Skin epidermis (tissue), 12 donors: Measurements from ENCODE around the gene FAM107B.
A peak's percentile ranks its signal among the peaks of the same experiment; 100 is the strongest.
"Not testable (repeated sequence)": the region's sequence is repeated elsewhere in the genome, so short reads cannot be mapped to it uniquely, and the experiment has no call there.

ENCODE experiments used
- H3K27ac ChIP-seq, 21 experiments: fragments of 200-600 bp; sonication (generic) in 11 of 21; one replicate each; pipeline ENCODE4 v1.5.0; 2020; ENCODE audit warnings: mild to moderate bottlenecking in 3 of 21, inconsistent platforms in 2 of 21, moderate library complexity in 2 of 21
- H3K4me3 ChIP-seq, 7 experiments: fragments of 200-600 bp; sonication (generic) in 2 of 7; one replicate each; pipeline ENCODE4 v1.5.0; 2020; ENCODE audit warnings: inconsistent platforms in 2 of 7, mild to moderate bottlenecking in 2 of 7, moderate library complexity in 1 of 7

The FAM107B gene

GRCh38 chr10:14673189-14673861 is 101.4 kb downstream of the FAM107B start:
- H3K27ac ChIP-seq, result peak overlapping the region in 2 of 21 experiments; percentile 17 to 20

GRCh38 chr10:14671386-14671831 is 103.3 kb downstream of the FAM107B start:
- H3K27ac ChIP-seq, result peak overlapping the region in 9 of 21 experiments; percentile 1 to 73 (median 30)

More at GRCh38 chr10:14673189-14673861, 101.4 kb downstream of the FAM107B start:
- no peak overlapping the region for H3K4me3 ChIP-seq

DNA sequence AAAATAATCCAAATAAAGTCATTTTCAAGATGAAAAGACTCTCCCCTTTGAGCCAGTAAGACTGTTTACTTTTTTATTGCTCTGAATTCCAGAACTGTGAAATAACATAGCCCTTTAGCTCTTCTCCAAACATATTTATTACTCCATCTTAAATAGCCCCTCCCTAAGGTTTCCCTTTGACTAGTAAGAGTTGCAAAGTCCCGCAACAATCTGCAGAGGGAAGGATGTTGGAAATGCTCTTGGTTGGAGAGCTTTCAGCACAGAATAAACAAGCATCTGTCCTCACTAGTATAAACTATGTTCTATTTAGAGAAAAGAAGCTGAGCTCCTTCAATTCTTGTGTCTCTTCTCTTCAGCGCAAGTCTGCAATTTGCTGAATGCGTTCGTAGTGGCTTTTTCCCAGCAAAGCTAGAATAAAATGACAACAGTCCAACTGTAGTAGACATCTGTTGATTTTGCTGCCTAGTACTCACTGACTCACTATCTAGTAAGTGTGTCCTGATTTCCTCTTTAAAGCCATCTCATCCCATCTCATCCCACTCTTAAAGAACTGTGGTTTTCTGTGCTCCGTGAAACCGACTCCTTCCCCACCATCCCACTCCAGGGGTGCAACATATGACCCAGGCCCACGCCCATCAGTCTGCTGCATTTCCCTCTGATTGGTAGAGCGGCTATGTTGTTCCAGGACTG is 104.0 kb downstream of the FAM107B start:
- Histone ChIP-seq H3K27ac (peak overlapping the region in 8 of 21 experiments; percentile 1 to 71 (median 24)), H3K4me3 (no peak overlapping the region)

More at GRCh38 chr10:14671386-14671831, 103.3 kb downstream of the FAM107B start:
- no peak overlapping the region for H3K4me3 ChIP-seq

DNA sequence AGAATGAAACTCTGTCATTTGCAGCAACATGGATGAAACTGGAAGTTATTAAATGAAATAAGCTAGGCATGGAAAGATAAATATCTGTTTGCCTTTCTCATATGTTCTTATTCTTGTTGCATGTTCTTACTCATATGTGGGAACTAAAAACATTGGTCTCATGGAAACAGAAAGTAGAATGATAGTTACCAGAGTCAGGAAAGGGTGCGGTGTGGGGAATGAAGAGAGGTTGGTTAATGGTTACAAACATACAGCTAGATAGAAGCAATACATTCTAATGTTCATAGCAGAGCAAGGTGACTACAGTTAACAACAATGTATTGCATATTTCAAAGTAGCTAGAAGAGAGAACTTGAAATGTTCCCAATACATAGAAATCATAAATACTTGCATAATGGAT is 105.1 kb downstream of the FAM107B start:
- no peak overlapping the region for H3K4me3 ChIP-seq
- no peak overlapping the region for H3K27ac ChIP-seq

DNA sequence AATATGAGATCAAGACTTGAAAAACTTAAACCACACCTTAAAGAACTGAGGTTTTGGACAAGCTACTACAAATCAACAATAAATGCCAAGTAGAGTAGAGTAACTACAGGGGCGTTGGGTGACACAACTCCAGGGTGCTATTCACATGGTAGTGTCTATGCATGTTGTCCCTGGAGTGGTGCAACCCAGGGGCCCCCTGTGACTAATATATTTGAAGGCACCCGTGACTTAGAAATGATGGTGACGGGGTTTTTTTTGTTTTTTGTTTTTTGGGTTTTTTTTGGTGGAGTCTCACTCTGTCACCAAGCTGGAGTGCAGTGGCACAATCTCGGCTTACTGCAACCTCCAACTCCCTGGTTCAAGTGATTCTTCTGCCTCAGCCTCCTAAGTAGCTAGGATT is 106.9 kb downstream of the FAM107B start:
- no peak overlapping the region for H3K4me3 ChIP-seq
- no peak overlapping the region for H3K27ac ChIP-seq

- Histone ChIP-seq H3K27ac (no peak overlapping the region), H3K4me3 (no peak overlapping the region)
Observed at GRCh38 chr10:14667280-14667679, 107.4 kb downstream of the FAM107B start.

DNA sequence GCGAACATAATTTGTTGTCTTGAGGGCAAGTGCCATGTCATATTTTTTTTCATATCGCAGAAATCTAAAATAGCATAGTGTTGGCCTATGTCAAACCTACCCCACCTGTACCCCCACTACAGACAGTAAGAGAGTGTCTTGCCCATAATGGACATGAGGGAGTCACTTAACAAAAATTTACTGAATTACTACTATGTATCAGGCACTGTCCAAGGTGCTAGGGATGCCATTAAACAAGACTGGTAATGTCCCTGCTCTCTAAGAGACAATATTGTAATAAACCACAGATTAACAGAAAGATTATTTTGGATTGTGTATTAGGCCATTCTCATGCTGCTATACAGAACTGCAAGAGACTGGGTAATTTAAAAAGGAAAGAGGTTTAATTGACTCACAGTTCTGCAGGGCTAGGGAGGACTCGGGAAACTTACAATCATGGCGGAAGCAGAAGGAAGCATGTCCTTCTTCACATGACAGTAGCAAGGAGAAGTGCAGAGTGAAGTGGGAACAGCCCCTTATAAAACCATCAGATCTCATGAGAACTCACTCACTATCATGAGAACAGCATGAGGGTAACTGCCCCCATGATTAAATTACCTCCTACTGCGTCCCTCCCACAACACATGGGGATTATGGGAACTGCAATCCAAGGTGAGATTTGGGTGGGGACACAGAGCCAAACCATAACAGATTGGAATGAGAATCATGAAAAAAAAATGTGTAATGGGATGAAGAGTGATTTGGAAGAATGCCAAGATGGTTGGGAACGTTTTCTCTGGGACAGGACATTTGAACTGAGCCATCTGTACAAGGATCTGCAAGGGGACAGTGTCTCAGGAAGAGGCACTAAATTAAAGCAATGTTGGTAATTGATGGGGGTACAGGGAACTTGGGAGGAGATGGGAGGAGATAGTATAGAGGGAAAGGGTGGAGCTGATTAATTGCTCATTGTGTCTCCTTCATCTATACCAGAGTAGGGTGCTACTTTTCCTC is 108.5 kb downstream of the FAM107B start:
- Histone ChIP-seq H3K27ac (no peak overlapping the region), H3K4me3 (no peak overlapping the region)

GRCh38 chr10:14665304-14665703 is 109.4 kb downstream of the FAM107B start:
- Histone ChIP-seq H3K4me3 (no peak overlapping the region), H3K27ac (no peak overlapping the region)

GRCh38 chr10:14664345-14664744 is 110.4 kb downstream of the FAM107B start:
- H3K4me3 ChIP-seq, result no peak overlapping the region
- no peak overlapping the region for H3K27ac ChIP-seq

DNA sequence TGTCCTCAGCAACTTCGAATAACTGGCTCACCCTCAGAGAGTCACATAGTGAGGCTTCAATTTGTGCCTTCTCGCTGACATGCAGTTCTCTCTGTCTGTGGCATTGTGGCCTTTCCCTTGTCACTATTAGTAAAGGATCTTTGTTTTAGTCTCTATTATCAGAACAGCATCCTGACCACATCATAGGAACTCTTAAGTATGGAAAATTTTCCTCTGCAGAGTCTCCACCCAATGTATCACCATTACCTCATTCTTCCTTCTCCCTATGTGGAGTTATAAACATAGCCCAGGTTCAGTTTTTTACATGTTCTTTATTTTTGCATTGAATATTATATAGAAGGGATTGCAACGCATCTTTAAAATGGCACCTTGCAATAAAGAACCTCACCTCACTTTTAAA is 112.9 kb downstream of the FAM107B start:
- Histone ChIP-seq H3K27ac (no peak overlapping the region), H3K4me3 (no peak overlapping the region)

DNA sequence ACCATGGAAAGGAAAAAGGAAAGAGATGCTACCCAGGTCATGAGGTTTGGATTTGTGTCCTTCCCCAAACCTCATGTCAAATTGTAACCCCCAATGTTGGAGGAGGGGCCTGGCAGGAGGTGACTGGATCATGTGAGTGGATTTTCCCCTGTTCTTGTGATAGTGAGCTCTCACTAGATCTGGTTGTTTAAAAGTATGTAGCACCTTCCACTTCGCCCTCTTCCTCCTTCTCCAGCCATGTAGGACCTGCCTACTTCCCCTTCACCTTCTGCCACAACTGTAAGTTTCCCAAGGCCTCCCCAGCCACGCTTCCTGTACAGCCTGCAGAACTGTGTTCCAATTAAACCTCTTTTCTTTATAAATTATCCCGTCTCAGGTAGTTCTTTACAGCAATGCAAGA is 113.9 kb downstream of the FAM107B start:
- H3K27ac ChIP-seq, result peak overlapping the region in 1 of 21 experiments; percentile 66
- no peak overlapping the region for H3K4me3 ChIP-seq

DNA sequence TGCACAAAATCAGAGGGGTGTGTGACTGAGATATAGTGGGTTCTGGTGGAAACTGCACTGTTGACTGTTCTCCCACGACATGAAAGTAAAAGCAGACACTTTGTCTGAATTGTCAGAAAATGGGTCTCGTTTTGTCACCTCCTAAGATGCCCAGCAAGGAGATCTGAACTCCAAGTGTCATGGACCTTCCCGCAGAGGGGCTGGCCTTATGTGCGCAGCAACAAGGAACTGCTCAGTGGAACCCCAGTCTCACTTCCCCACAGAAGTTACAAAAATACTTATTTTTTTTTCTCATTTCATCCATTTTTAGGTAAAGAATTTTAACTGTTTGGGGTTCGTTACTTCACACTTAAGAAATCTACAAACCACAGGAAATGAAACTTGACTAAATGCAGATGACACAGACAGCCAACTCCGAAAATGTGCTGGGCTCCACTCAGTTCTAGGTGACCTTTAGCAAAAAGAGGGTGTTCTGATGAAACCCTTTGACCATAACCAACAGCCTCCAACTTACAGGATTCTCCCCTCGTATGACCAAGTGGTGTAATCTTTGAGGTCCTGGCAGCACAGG is 115.0 kb downstream of the FAM107B start:
- Histone ChIP-seq H3K27ac (peak overlapping the region in 10 of 21 experiments; percentile 6 to 66 (median 42)), H3K4me3 (no peak overlapping the region)

- H3K4me3 ChIP-seq, result not testable (repeated sequence)
- H3K27ac ChIP-seq, result peak overlapping the region in 11 of 21 experiments; percentile 4 to 66 (median 35)
Observed at GRCh38 chr10:14659137-14659536, 115.6 kb downstream of the FAM107B start.

DNA sequence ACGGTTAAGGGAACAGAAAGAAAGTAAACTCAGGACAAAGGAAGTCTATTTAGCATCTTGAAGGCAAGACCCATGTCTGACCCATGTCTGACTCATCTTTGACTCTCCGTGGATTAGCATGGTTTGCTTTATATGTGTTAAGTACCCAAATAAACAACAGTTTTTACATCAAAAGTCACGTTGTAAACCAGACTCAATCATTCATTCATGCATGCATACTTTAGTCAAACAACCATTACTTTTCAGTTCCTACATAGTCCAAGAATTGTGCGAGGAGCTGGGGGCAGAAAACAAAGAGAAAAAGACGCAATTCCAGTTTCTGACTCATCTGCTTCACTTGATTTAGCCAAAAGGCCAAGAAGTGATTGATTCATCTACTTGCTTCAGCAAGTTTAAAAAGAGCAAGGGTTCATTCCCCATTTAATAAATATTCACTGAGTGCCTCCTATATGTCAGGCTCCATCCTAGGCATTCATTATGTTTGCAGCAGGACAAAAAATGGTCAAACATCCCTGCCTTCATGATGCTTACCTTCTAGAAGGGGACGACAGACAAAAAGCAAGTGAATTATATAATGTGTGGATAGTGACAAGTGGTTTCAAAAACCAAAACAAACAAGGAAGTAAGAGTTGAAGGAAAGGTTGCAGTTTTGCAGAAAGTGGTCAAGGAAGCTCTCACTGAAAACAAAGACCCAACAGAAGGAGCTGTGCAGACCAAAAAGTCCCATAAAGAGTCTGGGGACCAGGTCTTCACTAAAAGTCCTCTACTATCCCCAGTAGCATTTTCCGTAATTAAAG is 116.2 kb downstream of the FAM107B start:
- Histone ChIP-seq H3K4me3 (no peak overlapping the region), H3K27ac (peak overlapping the region in 11 of 21 experiments; percentile 4 to 66 (median 35))

- Histone ChIP-seq H3K4me3 (no peak overlapping the region), H3K27ac (no peak overlapping the region)
Observed at GRCh38 chr10:14656052-14656730, 118.5 kb downstream of the FAM107B start.

DNA sequence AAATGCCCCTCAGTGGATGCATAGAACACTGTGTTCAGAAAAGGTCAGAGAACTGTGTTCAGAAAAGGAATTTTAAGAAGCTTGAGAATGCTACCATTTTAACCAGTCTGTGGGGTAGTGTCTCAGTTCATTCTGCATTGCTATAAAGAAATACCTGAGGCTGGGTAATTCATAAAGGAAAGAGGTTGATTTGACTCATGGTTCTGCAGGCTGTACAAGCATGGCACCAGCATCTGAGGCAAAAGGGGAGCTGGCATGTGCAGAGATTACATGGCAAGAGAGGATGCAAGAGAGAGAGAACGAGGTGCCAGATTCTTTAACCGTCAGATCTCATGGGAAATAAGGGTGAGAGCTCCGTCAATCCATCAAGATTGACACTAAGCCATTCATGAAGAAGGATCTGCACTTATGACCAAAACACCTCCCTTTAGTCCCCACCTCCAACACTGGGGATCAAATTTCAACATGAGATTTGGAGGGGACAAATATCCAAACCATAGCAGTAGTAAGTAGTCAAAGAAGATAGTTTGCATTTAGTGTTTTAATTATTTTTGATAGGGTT is 119.8 kb downstream of the FAM107B start:
- no peak overlapping the region for H3K4me3 ChIP-seq

GRCh38 chr10:14653271-14654161 is 121.2 kb downstream of the FAM107B start:
- no peak overlapping the region for H3K4me3 ChIP-seq
- H3K27ac ChIP-seq, result peak overlapping the region in 13 of 21 experiments; percentile 6 to 79 (median 45)

More for the DNA sequence above, 119.8 kb downstream of the FAM107B start:
- H3K27ac ChIP-seq, result peak overlapping the region in 2 of 21 experiments; percentile 1 to 40
